Measurements from ENCODE around the gene AMOTL1.

Gene AMOTL1

DNA sequence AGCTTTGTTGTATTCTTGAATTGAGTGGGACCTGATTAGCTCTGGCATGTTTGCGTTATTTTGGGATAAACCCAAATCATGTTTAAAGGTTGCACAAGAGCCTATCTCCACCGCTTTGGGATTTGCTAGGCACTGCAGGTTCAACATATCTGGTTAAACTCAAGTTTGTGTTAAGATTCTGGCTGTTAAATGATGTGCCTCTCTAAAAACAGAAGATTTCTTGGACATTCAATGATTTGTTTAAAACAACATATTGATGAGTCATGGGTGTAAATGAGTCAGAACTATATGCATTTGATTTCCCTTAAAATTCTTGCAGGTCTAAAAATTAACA is 67.4 kb downstream of the AMOTL1 start:
- Histone ChIP-seq H3K9me3 (ENCODE audit: insufficient read depth, low read length) (no peaks in the 10 kb centered on the region), H3K4me1 (ENCODE audit: insufficient read depth, insufficient read length) (no peaks in the 10 kb centered on the region), H3K9ac (ENCODE audit: insufficient read length, low read depth) (no peak overlapping the region), H3K27me3 (ENCODE audit: insufficient read depth, insufficient read length) (no peaks in the 10 kb centered on the region), H3K4me3 (ENCODE audit: insufficient read length, low read depth) (no peak overlapping the region), H3K36me3 (ENCODE audit: insufficient read depth, insufficient read length, low read length) (peaks cover 65% of the 10 kb centered on the region)
- TF ChIP-seq YY1 (IDR thresholded peaks at IDR 0.05; ENCODE audit: insufficient read depth, insufficient read length) (no peak), SUZ12 (IDR thresholded peaks at IDR 0.05; ENCODE audit: extremely low read depth, insufficient read depth, insufficient read length) (no peak), ZNF274 (IDR thresholded peaks at IDR 0.05; ENCODE audit: low read depth, low read length) (no peak)
- no peak for DNase-seq (ENCODE audit: low read depth, low spot score)

GRCh38 chr11:94837317-94837716 is 69.2 kb downstream of the AMOTL1 start:
- TF ChIP-seq ZNF274 (IDR thresholded peaks at IDR 0.05; ENCODE audit: low read depth, low read length): no peak
- no peak for TF ChIP-seq SUZ12 (IDR thresholded peaks at IDR 0.05; ENCODE audit: extremely low read depth, insufficient read depth, insufficient read length)
- TF ChIP-seq YY1 (IDR thresholded peaks at IDR 0.05; ENCODE audit: insufficient read depth, insufficient read length): no peak
- peaks cover 52% of the 10 kb centered on the region for H3K36me3 ChIP-seq (ENCODE audit: insufficient read depth, insufficient read length, low read length)
- H3K4me1 ChIP-seq (ENCODE audit: insufficient read depth, insufficient read length): no peaks in the 10 kb centered on the region
- no peak overlapping the region for H3K4me3 ChIP-seq (ENCODE audit: insufficient read length, low read depth)
- no peaks in the 10 kb centered on the region for H3K27me3 ChIP-seq (ENCODE audit: insufficient read depth, insufficient read length)
- no peak overlapping the region for H3K9ac ChIP-seq (ENCODE audit: insufficient read length, low read depth)
- DNase-seq (ENCODE audit: low read depth, low spot score): no peak
- no peaks in the 10 kb centered on the region for H3K9me3 ChIP-seq (ENCODE audit: insufficient read depth, low read length)

- H3K9ac ChIP-seq (ENCODE audit: insufficient read length, low read depth): no peak overlapping the region
- no peak for DNase-seq (ENCODE audit: low read depth, low spot score)
- TF ChIP-seq ZNF274 (IDR thresholded peaks at IDR 0.05; ENCODE audit: low read depth, low read length) (no peak), YY1 (IDR thresholded peaks at IDR 0.05; ENCODE audit: insufficient read depth, insufficient read length) (no peak), SUZ12 (IDR thresholded peaks at IDR 0.05; ENCODE audit: extremely low read depth, insufficient read depth, insufficient read length) (no peak)
- H3K9me3 ChIP-seq (ENCODE audit: insufficient read depth, low read length): no peaks in the 10 kb centered on the region
- no peaks in the 10 kb centered on the region for H3K4me1 ChIP-seq (ENCODE audit: insufficient read depth, insufficient read length)
- H3K27me3 ChIP-seq (ENCODE audit: insufficient read depth, insufficient read length): no peaks in the 10 kb centered on the region
- no peak overlapping the region for H3K4me3 ChIP-seq (ENCODE audit: insufficient read length, low read depth)
- H3K36me3 ChIP-seq (ENCODE audit: insufficient read depth, insufficient read length, low read length): peaks cover 45% of the 10 kb centered on the region
These were observed 70.0 kb downstream of the AMOTL1 start for GRCh38 chr11:94838027-94838731.

DNA sequence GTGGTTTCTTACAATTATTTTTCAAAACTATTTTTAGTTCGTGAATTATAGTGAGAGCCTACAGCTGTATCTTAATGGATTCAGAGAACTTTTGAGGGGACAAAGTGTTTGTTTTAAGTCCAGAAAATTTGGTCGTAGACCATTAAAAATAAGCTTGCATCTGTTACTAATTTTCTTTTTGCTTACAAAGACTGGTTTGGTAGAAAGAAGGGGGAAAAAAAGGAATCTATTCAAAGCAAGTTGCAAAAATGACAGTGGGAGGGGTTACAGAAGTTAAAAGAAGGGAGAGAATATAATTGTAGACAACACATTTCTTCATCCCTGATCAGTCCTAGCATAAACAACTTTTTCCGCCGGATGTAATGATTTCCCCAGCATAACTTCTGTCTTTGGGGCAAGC is 72.1 kb downstream of the AMOTL1 start:
- Histone ChIP-seq H3K4me3 (ENCODE audit: insufficient read length, low read depth) (no peak overlapping the region), H3K27me3 (ENCODE audit: insufficient read depth, insufficient read length) (no peaks in the 10 kb centered on the region), H3K4me1 (ENCODE audit: insufficient read depth, insufficient read length) (no peaks in the 10 kb centered on the region), H3K9me3 (ENCODE audit: insufficient read depth, low read length) (no peaks in the 10 kb centered on the region), H3K36me3 (ENCODE audit: insufficient read depth, insufficient read length, low read length) (peaks cover 45% of the 10 kb centered on the region), H3K9ac (ENCODE audit: insufficient read length, low read depth) (no peak overlapping the region)
- TF ChIP-seq ZNF274 (IDR thresholded peaks at IDR 0.05; ENCODE audit: low read depth, low read length): no peak
- no peak for TF ChIP-seq SUZ12 (IDR thresholded peaks at IDR 0.05; ENCODE audit: extremely low read depth, insufficient read depth, insufficient read length)
- TF ChIP-seq YY1 (IDR thresholded peaks at IDR 0.05; ENCODE audit: insufficient read depth, insufficient read length): no peak
- no peak for DNase-seq (ENCODE audit: low read depth, low spot score)

GRCh38 chr11:94844031-94844430 is 75.9 kb downstream of the AMOTL1 start:
- Histone ChIP-seq H3K4me1 (ENCODE audit: insufficient read depth, insufficient read length) (no peaks in the 10 kb centered on the region), H3K9me3 (ENCODE audit: insufficient read depth, low read length) (no peaks in the 10 kb centered on the region), H3K27me3 (ENCODE audit: insufficient read depth, insufficient read length) (no peaks in the 10 kb centered on the region), H3K4me3 (ENCODE audit: insufficient read length, low read depth) (no peak overlapping the region), H3K9ac (ENCODE audit: insufficient read length, low read depth) (no peak overlapping the region), H3K36me3 (ENCODE audit: insufficient read depth, insufficient read length, low read length) (peaks cover 45% of the 10 kb centered on the region)
- no peak for TF ChIP-seq ZNF274 (IDR thresholded peaks at IDR 0.05; ENCODE audit: low read depth, low read length)
- no peak for TF ChIP-seq YY1 (IDR thresholded peaks at IDR 0.05; ENCODE audit: insufficient read depth, insufficient read length)
- no peak for TF ChIP-seq SUZ12 (IDR thresholded peaks at IDR 0.05; ENCODE audit: extremely low read depth, insufficient read depth, insufficient read length)
- no peak for DNase-seq (ENCODE audit: low read depth, low spot score)

- Histone ChIP-seq H3K36me3 (ENCODE audit: insufficient read depth, insufficient read length, low read length) (peaks cover 43% of the 10 kb centered on the region), H3K4me3 (ENCODE audit: insufficient read length, low read depth) (no peak overlapping the region), H3K9me3 (ENCODE audit: insufficient read depth, low read length) (no peaks in the 10 kb centered on the region), H3K4me1 (ENCODE audit: insufficient read depth, insufficient read length) (no peaks in the 10 kb centered on the region), H3K27me3 (ENCODE audit: insufficient read depth, insufficient read length) (no peaks in the 10 kb centered on the region), H3K9ac (ENCODE audit: insufficient read length, low read depth) (no peak overlapping the region)
- DNase-seq (ENCODE audit: low read depth, low spot score): no peak
- TF ChIP-seq SUZ12 (IDR thresholded peaks at IDR 0.05; ENCODE audit: extremely low read depth, insufficient read depth, insufficient read length) (no peak), ZNF274 (IDR thresholded peaks at IDR 0.05; ENCODE audit: low read depth, low read length) (no peak), YY1 (IDR thresholded peaks at IDR 0.05; ENCODE audit: insufficient read depth, insufficient read length) (no peak)
These were observed 77.5 kb downstream of the AMOTL1 start for GRCh38 chr11:94845622-94846021.

- no peak for TF ChIP-seq YY1 (IDR thresholded peaks at IDR 0.05; ENCODE audit: insufficient read depth, insufficient read length)
- H3K4me3 ChIP-seq (ENCODE audit: insufficient read length, low read depth): no peak overlapping the region
These were observed 81.7 kb downstream of the AMOTL1 start for GRCh38 chr11:94849839-94850238.

More at GRCh38 chr11:94849839-94850238, 81.7 kb downstream of the AMOTL1 start:
- Histone ChIP-seq H3K9ac (ENCODE audit: insufficient read length, low read depth) (no peak overlapping the region), H3K36me3 (ENCODE audit: insufficient read depth, insufficient read length, low read length) (peaks cover 64% of the 10 kb centered on the region), H3K4me1 (ENCODE audit: insufficient read depth, insufficient read length) (no peaks in the 10 kb centered on the region), H3K9me3 (ENCODE audit: insufficient read depth, low read length) (no peaks in the 10 kb centered on the region), H3K27me3 (ENCODE audit: insufficient read depth, insufficient read length) (no peaks in the 10 kb centered on the region)
- DNase-seq (ENCODE audit: low read depth, low spot score): no peak
